GM21367 (cell line): Measurements from ENCODE around the gene RASAL1.
"Not testable (repeated sequence)": the region's sequence is repeated elsewhere in the genome, so short reads cannot be mapped to it uniquely, and the experiment has no call there.

Experiments
- ATAC-seq: cut with Tn5 transposase; IDR thresholded peaks from one replicate; pipeline ENCODE4 v1.9.1; 2021; ENCODE audit not compliant: unreplicated experiment

Gene RASAL1

DNA sequence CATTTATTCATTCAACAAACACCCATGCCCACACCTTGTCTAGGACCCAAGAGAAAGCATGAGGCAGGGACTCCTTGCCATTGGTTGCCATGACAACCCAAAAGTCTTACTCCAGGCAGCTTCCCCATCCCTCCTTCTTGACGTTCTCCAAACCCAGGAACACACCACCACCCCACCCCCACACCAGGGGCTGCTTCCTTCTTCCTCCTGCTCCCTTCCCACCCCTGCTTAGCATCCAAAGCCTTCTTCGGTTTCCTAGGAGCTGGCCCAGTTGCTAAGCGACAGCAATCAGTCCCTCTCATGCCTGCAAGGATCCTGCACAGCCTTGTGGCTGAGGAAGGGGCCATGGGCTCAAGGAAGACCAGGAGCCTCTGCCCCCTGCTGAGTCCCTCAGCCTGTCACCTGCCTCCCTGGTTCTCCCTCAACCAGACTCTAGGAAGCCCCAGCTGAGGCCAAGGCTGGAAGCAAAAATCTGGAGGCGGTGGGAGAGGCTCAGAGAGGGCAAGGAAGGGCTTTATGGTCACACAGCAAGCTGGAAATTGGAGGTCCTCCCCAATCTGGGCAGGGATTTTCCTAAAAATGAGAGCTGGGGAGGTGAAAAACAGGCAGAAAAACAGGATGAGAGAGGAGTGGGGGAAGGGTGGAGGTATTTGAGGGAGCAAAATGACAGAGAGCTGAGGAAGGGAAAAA lies 15.4 kb downstream of the RASAL1 start:
- no peak for ATAC-seq

DNA sequence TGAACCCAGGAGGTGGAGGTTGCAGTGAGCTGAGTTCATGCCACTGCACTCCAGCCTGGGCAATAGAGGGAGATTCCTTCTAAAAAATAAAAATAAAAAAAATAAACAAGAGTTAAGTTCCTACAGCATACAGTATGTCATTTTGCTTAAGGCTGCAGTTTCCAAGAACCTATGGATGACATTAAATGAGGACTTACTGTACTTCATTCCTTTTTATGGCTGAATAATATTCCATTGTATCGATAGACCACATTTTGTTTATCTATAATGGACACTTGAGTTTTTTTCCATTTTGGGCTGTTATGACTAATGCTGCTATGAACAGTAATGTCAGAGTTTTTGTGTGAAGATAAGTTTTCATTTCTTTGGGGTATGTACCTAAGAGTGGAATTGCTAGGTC lies 17.4 kb downstream of the RASAL1 start:
- ATAC-seq, result no peak

GRCh38 chr12:113117684-113118083 lies 17.9 kb downstream of the RASAL1 start:
- ATAC-seq, result not testable (repeated sequence)

- ATAC-seq, result no peak
Measured at GRCh38 chr12:113116875-113117274, 18.7 kb downstream of the RASAL1 start.

GRCh38 chr12:113115455-113116126 lies 20.0 kb downstream of the RASAL1 start:
- ATAC-seq, result no peak

- no peak for ATAC-seq
Measured at GRCh38 chr12:113114447-113115178, 20.9 kb downstream of the RASAL1 start.

GRCh38 chr12:113113397-113113796 lies 22.2 kb downstream of the RASAL1 start:
- no peak for ATAC-seq

- no peak for ATAC-seq
Measured at GRCh38 chr12:113112043-113112899, 23.3 kb downstream of the RASAL1 start.

DNA sequence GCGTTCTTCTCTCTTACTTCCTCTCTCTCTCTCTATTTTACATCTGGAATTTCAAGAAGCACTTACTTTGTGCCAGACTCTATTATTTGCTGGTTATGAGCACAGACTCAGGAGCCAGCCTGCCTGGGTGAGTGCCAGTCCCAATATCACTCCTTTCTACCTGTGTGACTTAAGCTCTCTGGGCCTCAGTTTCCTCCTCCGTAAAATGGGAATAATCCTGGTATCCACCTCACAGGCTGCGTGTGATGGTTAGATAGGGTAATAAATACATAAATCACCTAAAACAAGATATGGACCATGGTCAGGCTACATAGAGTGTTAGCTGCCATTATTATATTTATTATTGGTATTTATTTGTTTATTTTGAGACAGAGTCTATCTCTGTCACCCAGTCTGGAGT lies 24.3 kb downstream of the RASAL1 start:
- no peak for ATAC-seq

GRCh38 chr12:113109872-113110599 lies 25.5 kb downstream of the RASAL1 start:
- no peak for ATAC-seq

DNA sequence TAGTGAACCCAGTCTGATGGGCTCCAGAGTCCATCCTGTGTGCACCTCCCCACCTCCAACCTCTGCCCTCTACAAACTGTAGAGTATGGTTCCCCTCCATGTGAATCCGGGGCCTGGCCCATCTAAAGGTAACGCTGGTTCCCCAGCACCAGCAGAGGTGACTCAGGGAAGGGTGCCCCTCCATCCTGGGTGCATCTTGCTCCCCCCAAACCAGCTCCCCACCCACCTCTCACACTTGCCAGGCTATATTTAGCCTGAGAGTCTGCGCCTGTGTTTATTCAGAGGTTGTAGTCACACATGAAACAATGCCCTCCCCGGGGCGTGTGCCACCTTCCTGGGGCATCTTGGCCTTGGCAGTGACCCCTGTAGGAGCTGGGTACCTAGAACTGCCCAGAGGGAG lies 26.2 kb downstream of the RASAL1 start:
- no peak for ATAC-seq

DNA sequence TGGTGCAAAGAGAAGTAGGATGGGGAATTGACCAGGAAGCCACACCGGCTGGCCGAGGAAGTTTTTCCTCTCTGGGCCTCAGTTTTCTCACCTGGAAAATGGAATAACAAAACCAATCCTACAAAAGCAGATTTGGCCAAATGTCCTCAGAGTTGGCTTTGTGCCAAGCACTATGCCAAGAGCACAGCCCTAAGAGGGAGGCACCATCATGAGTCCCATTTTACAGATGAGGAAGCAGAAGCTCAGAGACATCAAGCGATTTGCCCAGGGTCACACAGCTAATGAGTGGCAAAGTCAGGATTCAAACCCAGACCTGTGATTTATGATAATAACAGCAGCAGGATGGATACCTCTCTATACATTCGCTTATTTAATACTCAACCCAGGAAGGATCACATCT lies 27.3 kb downstream of the RASAL1 start:
- ATAC-seq, result no peak

GRCh38 chr12:113106361-113106760 lies 29.2 kb downstream of the RASAL1 start:
- ATAC-seq, result no peak

DNA sequence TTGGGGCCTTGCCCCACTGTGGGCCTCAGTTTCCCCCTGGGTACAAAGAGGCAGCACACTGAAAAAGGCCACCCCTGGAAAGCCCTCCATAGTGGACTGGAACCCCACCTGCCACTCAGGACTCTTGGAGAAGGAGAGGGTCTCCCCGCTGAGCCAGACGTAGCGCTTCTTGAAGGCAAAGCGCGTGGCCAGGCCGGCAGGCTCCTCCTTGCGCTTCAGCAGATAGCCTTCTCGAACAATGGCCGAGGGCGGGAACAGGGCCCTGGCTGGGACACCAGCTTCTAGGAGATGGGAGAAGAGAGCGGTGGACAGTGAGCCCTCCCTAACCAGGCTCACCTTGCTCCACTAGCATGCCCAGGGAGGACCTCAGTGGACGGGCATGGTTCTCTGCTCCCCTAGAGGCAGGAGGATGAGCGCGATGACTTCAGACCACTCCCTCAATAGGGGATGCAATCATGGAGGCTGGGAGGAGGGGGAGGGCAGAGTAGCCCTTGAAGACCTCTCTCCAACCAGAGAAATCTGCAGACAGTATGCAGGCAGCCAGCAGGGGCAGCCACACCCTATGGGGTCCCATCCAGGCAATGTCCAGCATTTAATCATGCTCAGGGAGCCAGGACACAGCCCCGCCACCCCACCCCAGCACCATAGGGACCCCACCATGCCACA lies 29.8 kb downstream of the RASAL1 start:
- no peak for ATAC-seq

DNA sequence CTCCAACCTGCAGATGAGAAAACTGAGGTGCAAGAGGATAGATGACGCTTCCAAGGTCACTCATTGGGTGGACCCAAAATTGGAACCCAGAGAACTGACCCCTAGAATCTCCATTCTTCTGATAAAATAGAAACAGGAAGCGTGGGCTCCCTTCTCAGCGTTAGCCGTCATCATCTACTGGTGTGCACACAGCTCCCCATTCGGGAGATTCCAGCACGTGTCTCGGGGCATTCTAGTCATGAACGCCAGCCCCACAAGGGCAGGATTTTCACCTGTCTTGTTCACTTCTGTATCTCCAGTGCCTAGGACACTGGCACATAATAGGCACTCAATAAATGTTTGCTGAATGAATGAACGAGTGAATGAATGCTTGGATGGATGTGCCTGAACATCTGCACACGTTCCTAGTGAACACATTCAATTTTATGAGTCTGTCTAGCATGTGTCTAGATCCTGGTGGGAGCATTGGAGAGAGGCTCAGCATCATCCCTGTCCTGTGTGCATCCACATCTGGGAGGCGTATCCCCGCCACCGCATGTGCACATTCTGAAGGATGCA lies 30.5 kb downstream of the RASAL1 start:
- no peak for ATAC-seq

- ATAC-seq, result no peak
Measured at GRCh38 chr12:113103756-113104450, 31.7 kb downstream of the RASAL1 start.

- no peak for ATAC-seq
Measured at GRCh38 chr12:113102811-113103210, 32.8 kb downstream of the RASAL1 start.

- ATAC-seq, result no peak
Measured at GRCh38 chr12:113101751-113102150, 33.8 kb downstream of the RASAL1 start.

GRCh38 chr12:113099764-113100163 lies 35.8 kb downstream of the RASAL1 start:
- ATAC-seq, result no peak
